ENCODE measurements around the gene GNAI3. TPM values are rescaled to one million over a fixed set of nuclear protein-coding genes. Genes with fewer than 3 reads are reported as not detected.
A peak's percentile ranks its signal among the peaks of the same experiment; 100 is the strongest.

The GNAI3 gene
- total RNA-seq, 4 donors from 2014 or later: 2.3 to 20.0 (median 5.8) TPM

DNA sequence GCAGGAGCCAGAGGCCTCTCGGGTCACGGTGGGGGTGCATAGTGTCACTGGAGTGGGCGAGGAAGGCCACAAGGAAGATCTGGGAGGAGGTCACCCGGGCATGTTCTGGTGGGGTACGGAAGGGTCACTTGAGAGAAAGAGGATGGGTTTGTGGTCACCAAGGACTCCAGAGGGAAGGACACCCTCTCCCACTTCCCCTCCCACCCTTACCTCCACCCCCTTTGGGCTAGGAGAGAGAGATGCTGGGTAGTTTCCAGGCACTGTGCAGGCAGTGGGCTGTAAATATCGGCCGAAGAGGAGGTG lies 39.6 kb upstream of the GNAI3 start:
- H3K27me3 ChIP-seq: no peaks in the 10 kb centered on the region
- peak overlapping the region; percentile 49 to 72 for H3K27ac ChIP-seq
- H3K9me3 ChIP-seq: no peaks in the 10 kb centered on the region

DNA sequence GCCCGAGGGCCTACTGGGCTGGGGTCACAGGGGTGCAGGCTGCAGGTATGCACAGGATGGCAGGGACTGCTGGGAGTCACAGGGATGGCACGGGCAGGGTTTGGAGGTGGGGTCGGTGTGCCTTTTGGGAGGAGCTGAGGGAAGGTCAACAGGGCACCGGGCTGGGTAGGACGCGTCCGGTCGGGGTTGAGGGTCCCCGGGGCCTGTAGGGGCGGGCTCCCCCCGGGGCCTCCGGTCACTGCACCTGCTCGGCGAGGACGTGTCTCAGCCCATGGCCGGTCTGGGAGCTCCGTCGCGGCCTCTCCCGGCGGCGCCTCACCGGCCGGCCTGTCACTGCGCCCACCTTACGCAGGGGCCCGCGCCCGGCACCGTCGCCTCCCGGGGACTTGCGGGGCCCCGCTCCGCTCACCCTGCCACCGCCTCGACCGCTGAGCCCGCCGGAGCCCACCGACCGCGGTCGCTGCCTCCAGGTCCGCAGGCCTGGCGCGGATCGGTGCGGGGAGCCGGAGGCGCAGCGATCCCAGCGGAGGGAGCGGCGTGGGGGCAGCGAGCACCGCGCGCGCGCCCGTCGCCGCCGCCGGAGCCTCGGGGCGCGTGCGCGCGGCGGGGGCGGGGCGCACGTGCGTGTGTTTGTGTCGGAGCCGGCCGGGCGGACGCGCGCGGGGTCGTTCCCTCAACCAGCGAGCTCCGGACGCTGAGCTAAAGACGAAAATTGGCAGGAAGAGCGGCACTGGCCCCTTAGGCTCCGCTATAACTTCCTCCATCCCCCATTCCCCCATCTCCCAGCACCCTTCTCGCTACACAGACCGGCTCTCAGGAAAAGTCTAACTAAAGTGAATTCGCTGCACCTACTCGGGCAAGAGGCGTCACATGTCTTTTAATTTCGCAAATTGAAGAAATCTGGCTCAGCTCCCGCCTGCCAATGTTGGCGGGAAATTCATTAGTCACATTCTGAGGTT lies 39.0 kb upstream of the GNAI3 start, which contains the start of gene AMIGO1:
Gene AMIGO1, minus strand, starts transcription at position 552 of the 959 bp plus-strand sequence. CDS start 815 bp downstream, outside the sequence.
- Histone ChIP-seq H3K36me3 (no peaks in the 10 kb centered on the region), H3K4me1 (no peaks in the 10 kb centered on the region), H3K4me3 (peak within 1 kb of the TSS; percentile 39 to 88), H3K9me3 (no peaks in the 10 kb centered on the region), H3K27me3 (no peaks in the 10 kb centered on the region), H3K27ac (peak within 1 kb of the TSS; percentile 49 to 72)
- DNase-seq: peak; percentile 60 to 68
- intact Hi-C loops (cut with DNase I; ENCODE audit: low total_unique reads): no loop called here
- TF ChIP-seq, protein P1, sequence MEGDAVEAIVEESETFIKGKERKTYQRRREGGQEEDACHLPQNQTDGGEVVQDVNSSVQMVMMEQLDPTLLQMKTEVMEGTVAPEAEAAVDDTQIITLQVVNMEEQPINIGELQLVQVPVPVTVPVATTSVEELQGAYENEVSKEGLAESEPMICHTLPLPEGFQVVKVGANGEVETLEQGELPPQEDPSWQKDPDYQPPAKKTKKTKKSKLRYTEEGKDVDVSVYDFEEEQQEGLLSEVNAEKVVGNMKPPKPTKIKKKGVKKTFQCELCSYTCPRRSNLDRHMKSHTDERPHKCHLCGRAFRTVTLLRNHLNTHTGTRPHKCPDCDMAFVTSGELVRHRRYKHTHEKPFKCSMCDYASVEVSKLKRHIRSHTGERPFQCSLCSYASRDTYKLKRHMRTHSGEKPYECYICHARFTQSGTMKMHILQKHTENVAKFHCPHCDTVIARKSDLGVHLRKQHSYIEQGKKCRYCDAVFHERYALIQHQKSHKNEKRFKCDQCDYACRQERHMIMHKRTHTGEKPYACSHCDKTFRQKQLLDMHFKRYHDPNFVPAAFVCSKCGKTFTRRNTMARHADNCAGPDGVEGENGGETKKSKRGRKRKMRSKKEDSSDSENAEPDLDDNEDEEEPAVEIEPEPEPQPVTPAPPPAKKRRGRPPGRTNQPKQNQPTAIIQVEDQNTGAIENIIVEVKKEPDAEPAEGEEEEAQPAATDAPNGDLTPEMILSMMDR (IDR thresholded peaks at IDR 0.05): peak in 1 of 4 experiments; percentile 32
- TF ChIP-seq POLR2A (IDR thresholded peaks at IDR 0.05): peak in 1 of 2 donors; percentile 27

More for the DNA sequence above, 39.6 kb upstream of the GNAI3 start:
- Histone ChIP-seq H3K36me3 (no peaks in the 10 kb centered on the region), H3K4me3 (peak overlapping the region; percentile 39 to 88), H3K4me1 (no peaks in the 10 kb centered on the region)
- TF ChIP-seq, protein P1 (IDR thresholded peaks at IDR 0.05): no peak
- no peak for TF ChIP-seq POLR2A (IDR thresholded peaks at IDR 0.05)
- intact Hi-C loops (cut with DNase I; ENCODE audit: low total_unique reads): no loop called here
- DNase-seq: no peak

GRCh38 chr1:109513110-109513710 lies 35.2 kb upstream of the GNAI3 start:
- H3K4me3 ChIP-seq: no peak overlapping the region
- DNase-seq: no peak
- intact Hi-C loops (cut with DNase I; ENCODE audit: low total_unique reads): no loop called here
- H3K9me3 ChIP-seq: no peaks in the 10 kb centered on the region
- H3K27me3 ChIP-seq: no peaks in the 10 kb centered on the region
- no peaks in the 10 kb centered on the region for H3K36me3 ChIP-seq
- TF ChIP-seq, protein P1 (IDR thresholded peaks at IDR 0.05): no peak
- TF ChIP-seq POLR2A (IDR thresholded peaks at IDR 0.05): no peak
- H3K4me1 ChIP-seq: no peaks in the 10 kb centered on the region
- H3K27ac ChIP-seq: no peak overlapping the region

DNA sequence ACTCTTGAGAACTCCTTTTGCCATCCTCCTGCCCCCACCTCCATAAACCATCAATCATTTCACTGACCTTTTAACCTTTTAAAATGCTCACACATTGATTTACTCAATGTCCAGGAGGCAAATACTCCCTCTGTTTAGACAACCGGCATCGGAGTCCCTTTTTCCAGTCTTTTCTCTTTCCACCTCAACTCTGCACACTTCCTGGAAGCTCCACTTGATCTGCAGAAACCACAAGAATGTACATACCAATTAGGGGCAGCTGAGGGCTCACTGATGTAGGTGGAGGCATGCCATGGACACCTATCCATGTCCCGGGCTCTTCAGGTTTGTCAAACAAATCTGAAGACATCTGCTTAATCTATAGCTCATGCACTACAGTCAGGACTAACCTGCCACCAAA lies 33.6 kb upstream of the GNAI3 start:
- DNase-seq: no peak
- Histone ChIP-seq H3K36me3 (no peaks in the 10 kb centered on the region), H3K4me1 (no peaks in the 10 kb centered on the region), H3K27me3 (no peaks in the 10 kb centered on the region), H3K4me3 (no peak overlapping the region), H3K27ac (no peak overlapping the region), H3K9me3 (no peaks in the 10 kb centered on the region)
- TF ChIP-seq POLR2A (IDR thresholded peaks at IDR 0.05): no peak
- TF ChIP-seq, protein P1 (IDR thresholded peaks at IDR 0.05): no peak
- intact Hi-C loops (cut with DNase I; ENCODE audit: low total_unique reads): no loop called here

DNA sequence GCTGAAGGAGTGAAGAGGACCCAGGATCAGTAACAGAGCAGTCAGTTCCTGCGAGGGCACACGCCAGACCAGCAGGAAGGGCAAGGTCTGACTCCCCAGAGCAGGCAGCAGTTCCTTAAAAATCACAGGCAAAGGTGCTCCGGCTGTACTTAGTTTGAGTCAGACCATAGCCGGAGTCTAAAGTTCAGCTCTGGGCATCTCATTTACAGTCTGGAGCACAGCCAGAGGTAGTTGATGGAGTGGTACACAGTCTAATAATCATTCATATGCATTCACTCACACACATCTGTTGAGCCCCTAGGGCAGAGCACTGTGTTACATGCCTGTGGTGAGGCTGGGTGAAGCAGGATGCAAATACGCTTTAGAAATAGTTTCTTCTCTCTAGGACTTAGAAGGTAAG lies 31.5 kb upstream of the GNAI3 start:
- Histone ChIP-seq H3K27ac (no peak overlapping the region), H3K36me3 (no peaks in the 10 kb centered on the region), H3K4me3 (no peak overlapping the region), H3K9me3 (no peaks in the 10 kb centered on the region), H3K27me3 (no peaks in the 10 kb centered on the region), H3K4me1 (no peaks in the 10 kb centered on the region)
- intact Hi-C loops (cut with DNase I; ENCODE audit: low total_unique reads): no loop called here
- no peak for TF ChIP-seq POLR2A (IDR thresholded peaks at IDR 0.05)
- TF ChIP-seq, protein P1 (IDR thresholded peaks at IDR 0.05): no peak
- no peak for DNase-seq
